Activated T-helper 2 cell treated with anti-CD3 and anti-CD28 coated beads, Interferon-gamma antibody, Interleukin-2, Interleukin-4, amounts not matched to agents 10 μg/mL and 5 μg/mL and 100 μg/mL, durations not matched to agents 14 hours and 24 hours and 36 hours (primary cell): Measurements from ENCODE around the gene PSME3IP1. TPM values are rescaled to one million over a fixed set of nuclear protein-coding genes. Genes with fewer than 3 reads are reported as not detected.
"Not testable (repeated sequence)": the region's sequence is repeated elsewhere in the genome, so short reads cannot be mapped to it uniquely, and the experiment has no call there.

ENCODE experiments used
- DNase-seq: peaks from one replicate; pipeline ENCODE4 v3.0.0; 2021; ENCODE audit warnings: low spot score
- H3K27ac Mint-ChIP-seq: one replicate; pipeline ENCODE4 v1.8.0; 2021; ENCODE audit warnings: mixed read lengths
- H3K27me3 Mint-ChIP-seq: one replicate; pipeline ENCODE4 v1.8.0; 2021; ENCODE audit warnings: low read depth, mixed read lengths
- H3K36me3 Mint-ChIP-seq: one replicate; pipeline ENCODE4 v1.8.0; 2021; ENCODE audit warnings: low read depth, mixed read lengths
- H3K4me1 Mint-ChIP-seq: one replicate; pipeline ENCODE4 v1.8.0; 2021; ENCODE audit warnings: low read depth, mixed read lengths
- H3K4me3 Mint-ChIP-seq: one replicate; pipeline ENCODE4 v1.8.0; 2021; ENCODE audit warnings: low read depth, mild to moderate bottlenecking, moderate library complexity, mixed read lengths
- H3K9me3 Mint-ChIP-seq: one replicate; pipeline ENCODE4 v1.8.0; 2021; ENCODE audit warnings: mixed read lengths
- intact Hi-C: fragments of 100-400 bp; cut with micrococcal nuclease; formaldehyde crosslinking; loops from one replicate; pipeline ENCODE4 v1.15.1; 2023
- total RNA-seq: library from RNA; stranded (reverse); gene quantifications from 2 replicates; pipeline ENCODE4 v1.2.3, GENCODE V29; 2022

The PSME3IP1 gene
- total RNA-seq, 1 donor from 2014 or later = 125 TPM

DNA sequence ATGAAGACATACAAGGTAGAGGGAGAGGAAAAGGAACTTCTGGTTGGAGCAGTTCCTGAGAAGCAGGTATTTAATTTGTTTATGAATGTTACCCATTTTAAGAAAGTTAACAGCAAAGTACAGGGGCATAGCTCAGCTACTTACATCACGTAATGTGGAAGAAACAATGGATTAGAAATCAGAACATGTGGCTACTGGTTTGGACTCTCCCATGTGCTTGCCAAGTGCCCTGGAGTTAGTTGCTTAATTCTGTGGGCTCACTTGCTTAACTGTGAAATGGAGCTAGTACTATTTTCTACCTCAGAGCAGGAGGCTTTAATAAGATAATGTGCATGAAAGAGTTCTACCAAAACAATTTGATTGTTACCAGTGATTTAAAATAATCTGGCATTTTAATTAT lies 27.6 kb upstream of the PSME3IP1 start:
- no peak overlapping the region for H3K27ac Mint-ChIP-seq
- H3K4me1 Mint-ChIP-seq = no peaks in the 10 kb centered on the region
- peaks cover 88% of the 10 kb centered on the region for H3K36me3 Mint-ChIP-seq
- H3K27me3 Mint-ChIP-seq = no peaks in the 10 kb centered on the region
- intact Hi-C loops = no loop called here
- no peak for DNase-seq
- peaks cover 40% of the 10 kb centered on the region for H3K9me3 Mint-ChIP-seq
- H3K4me3 Mint-ChIP-seq = no peak overlapping the region

DNA sequence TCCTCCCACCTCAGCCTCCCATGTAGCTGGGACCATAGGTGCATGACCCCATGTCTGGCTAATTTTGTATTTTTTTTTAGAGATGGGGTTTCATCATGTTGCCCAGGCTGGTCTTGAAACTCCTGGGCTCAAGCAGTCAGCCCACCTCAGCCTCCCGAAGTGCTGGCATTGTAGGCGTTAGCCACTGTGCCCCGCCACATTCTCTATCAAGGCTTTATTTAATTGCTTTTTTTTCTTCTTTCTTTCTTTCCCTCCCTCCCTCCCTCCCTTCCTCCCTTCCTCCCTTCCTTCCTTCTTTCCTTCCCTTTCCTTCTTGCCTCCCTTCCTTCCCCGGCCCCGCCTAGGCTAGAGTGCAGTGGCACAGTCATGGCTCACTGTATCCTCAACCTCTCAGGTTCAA lies 23.9 kb upstream of the PSME3IP1 start:
- DNase-seq = no peak
- no peaks in the 10 kb centered on the region for H3K4me1 Mint-ChIP-seq
- intact Hi-C loops = no loop called here
- peaks cover 8% of the 10 kb centered on the region for H3K9me3 Mint-ChIP-seq
- H3K4me3 Mint-ChIP-seq = no peak overlapping the region
- H3K36me3 Mint-ChIP-seq = peaks cover 77% of the 10 kb centered on the region
- H3K27ac Mint-ChIP-seq = no peak overlapping the region
- H3K27me3 Mint-ChIP-seq = no peaks in the 10 kb centered on the region

DNA sequence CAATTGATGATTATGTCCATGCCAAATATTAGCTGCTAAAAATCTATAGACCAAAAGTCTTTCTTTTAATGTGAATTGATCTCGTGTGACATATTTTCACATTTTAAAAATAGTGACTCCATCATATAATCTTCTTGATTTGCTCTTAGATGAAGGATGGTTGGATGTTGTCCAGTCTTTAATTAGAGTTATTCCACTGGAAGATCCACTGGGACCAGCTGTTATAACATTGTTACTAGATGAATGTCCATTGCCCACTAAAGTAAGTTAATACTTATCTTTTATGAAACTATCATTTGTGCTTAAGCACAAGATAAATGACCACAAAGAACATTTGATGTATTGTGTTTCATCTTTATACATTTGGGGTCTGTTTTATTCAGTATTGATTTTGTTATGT lies 23.1 kb upstream of the PSME3IP1 start:
- Mint-ChIP-seq H3K27ac (no peak overlapping the region), H3K9me3 (no peaks in the 10 kb centered on the region), H3K36me3 (peaks cover 71% of the 10 kb centered on the region), H3K27me3 (no peaks in the 10 kb centered on the region), H3K4me1 (no peaks in the 10 kb centered on the region), H3K4me3 (no peak overlapping the region)
- intact Hi-C loops = no loop called here
- DNase-seq = no peak

DNA sequence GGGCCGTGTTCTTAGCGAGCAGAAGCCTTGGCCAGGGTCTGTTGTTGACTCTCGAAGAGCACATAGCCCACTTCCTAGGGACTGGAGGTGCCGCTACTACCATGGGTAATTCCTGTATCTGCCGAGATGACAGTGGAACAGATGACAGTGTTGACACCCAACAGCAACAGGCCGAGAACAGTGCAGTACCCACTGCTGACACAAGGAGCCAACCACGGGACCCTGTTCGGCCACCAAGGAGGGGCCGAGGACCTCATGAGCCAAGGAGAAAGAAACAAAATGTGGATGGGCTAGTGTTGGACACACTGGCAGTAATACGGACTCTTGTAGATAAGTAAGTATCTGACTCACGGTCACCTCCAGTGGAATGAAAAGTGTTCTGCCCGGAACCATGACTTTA lies 18.8 kb upstream of the PSME3IP1 start:
- DNase-seq = no peak
- no peak overlapping the region for H3K27ac Mint-ChIP-seq
- H3K27me3 Mint-ChIP-seq = no peaks in the 10 kb centered on the region
- H3K9me3 Mint-ChIP-seq = no peaks in the 10 kb centered on the region
- intact Hi-C loops = no loop called here
- peaks cover 2% of the 10 kb centered on the region for H3K4me1 Mint-ChIP-seq
- H3K36me3 Mint-ChIP-seq = peaks cover 50% of the 10 kb centered on the region
- no peak overlapping the region for H3K4me3 Mint-ChIP-seq

DNA sequence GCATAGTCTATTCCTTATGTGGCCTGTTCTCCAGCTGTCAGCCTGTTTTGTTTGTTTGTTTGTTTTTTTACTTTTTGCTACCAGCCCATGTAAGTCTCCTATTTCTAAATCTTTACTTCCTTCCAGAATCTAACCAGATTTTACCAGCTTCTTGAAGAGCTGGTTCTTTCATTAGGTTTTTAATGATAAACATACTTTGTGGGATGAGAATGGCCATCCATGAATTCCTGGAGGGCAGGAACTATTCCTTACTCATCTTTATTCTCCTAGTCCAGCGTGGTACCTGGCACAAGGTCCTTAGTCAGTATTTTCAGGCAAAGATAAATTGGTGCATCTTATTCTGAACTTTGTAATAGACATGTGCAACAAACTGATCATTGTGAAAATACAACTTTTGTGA lies 17.6 kb upstream of the PSME3IP1 start:
- Mint-ChIP-seq H3K9me3 (no peaks in the 10 kb centered on the region), H3K4me3 (no peak overlapping the region), H3K4me1 (peaks cover 2% of the 10 kb centered on the region), H3K27ac (no peak overlapping the region), H3K27me3 (no peaks in the 10 kb centered on the region), H3K36me3 (peaks cover 40% of the 10 kb centered on the region)
- DNase-seq = no peak
- intact Hi-C loops = no loop called here

DNA sequence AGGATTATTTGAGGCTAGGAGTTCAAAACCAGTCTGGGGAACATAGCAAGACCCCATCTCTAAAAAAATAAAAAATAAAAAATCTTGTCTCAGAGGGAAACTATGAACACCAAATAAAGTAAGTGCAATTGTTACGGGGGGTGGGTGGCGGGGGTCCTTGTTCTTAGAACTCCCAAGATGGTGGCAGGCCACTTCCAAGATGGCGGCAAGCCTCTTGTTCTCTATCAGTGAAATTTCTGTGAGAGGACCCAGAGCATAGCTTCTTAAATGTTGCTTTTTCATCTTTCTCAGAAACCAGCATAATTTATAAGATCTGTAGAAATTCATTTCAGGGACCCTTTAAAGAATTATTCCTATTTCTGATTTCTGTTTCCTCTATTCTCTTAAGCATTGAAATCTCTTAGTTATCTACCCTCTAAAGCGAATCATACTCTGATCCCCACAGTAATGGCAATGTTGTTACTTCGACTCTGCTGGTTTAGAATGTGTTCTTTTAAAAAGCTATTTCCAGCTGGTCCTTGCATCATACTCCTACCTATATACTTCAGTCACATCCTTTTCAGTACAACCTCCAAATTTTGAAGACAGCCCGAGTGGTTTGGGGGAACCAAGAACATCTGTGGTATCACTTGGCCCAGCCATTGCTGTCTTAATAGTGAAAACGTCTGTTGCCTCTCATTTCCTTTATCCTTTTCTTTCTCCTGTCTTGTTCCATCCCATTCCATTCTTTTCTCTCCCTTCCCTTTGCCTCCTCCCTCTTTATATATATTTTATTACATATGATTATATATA lies 16.5 kb upstream of the PSME3IP1 start:
- intact Hi-C loops = no loop called here
- H3K27ac Mint-ChIP-seq = no peak overlapping the region
- no peak for DNase-seq

DNA sequence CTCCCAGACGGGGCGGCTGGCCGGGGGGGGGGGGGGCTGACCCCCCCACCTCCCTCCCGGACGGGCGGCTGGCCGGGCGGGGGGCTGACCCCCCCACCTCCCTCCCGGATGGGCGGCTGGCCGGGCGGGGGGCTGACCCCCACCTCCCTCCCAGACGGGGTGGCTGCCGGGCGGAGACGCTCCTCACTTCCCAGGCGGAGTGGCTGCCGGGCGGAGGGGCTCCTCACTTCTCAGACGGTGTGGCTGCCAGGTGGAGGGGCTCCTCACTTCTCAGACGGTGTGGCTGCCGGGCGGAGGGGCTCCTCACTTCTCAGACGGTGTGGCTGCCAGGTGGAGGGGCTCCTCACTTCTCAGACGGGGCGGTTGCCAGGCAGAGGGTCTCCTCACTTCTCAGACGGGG lies 15.1 kb upstream of the PSME3IP1 start:
- H3K4me1 Mint-ChIP-seq, intact Hi-C loops, H3K9me3 Mint-ChIP-seq, H3K27me3 Mint-ChIP-seq, H3K27ac Mint-ChIP-seq, DNase-seq, H3K4me3 Mint-ChIP-seq: not testable (repeated sequence)
- peaks cover 35% of the 10 kb centered on the region for H3K36me3 Mint-ChIP-seq

More for the DNA sequence above, 16.5 kb upstream of the PSME3IP1 start:
- Mint-ChIP-seq H3K27me3 (no peaks in the 10 kb centered on the region), H3K9me3 (no peaks in the 10 kb centered on the region), H3K36me3 (peaks cover 34% of the 10 kb centered on the region), H3K4me3 (no peak overlapping the region), H3K4me1 (peaks cover 2% of the 10 kb centered on the region)

DNA sequence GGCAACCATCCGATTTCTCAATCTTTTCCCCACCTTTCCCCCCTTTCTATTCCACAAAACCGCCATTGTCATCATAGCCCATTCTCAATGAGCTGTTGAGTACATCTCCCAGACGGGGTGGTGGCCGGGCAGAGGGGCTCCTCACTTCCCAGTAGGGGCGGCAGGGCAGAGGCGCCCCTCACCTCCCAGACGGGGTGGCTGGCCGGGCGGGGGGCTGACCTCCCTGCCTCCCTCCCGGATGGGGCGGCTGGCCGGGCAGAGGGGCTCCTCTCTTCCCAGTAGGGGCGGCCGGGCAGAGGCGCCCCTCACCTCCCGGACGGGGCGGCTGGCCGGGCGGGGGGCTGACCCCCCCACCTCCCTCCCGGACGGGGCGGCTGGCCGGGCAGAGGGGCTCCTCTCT lies 14.5 kb upstream of the PSME3IP1 start:
- DNase-seq, intact Hi-C loops, H3K9me3 Mint-ChIP-seq, H3K4me1 Mint-ChIP-seq, H3K27ac Mint-ChIP-seq, H3K27me3 Mint-ChIP-seq, H3K4me3 Mint-ChIP-seq: not testable (repeated sequence)
- peaks cover 29% of the 10 kb centered on the region for H3K36me3 Mint-ChIP-seq

DNA sequence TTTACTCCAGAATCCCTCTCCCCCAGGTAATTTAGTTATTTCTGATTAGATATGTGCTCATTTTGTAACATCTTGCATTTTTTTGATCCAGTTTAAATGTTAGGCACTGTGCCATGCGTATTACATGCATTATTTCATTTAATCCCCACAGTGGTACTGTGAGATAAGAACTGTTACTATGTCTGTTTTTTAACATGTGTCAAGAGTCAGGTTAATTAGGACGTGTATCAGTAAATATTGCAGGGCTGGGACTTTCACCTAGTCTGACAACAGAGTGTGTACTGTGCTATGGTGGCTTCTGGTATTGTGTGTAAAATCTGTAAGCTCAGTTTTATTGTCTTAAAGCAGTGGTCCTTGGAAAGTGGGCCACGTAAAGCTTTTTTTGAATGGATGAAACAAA lies 10.9 kb upstream of the PSME3IP1 start:
- peaks cover 14% of the 10 kb centered on the region for H3K4me1 Mint-ChIP-seq

DNA sequence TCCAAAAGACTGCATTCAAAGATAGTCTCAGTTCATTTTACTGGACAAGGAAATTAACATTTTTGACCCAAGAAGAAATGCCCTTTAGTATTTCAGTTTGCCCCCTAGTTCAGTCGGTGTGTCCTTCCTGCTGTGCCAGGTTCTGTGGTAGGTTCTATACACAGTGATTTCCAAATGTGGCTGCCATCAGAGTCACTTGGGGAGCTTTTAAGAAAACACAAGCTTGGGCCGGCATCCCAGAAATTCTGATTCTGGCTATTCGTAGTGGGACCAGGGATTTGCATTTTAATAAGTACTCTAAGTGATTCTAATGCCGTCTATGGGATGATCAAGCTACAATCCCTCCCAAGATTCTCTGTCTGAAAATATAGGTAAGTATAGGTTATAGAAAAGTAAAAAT lies 10.4 kb upstream of the PSME3IP1 start:
- no peaks in the 10 kb centered on the region for H3K27me3 Mint-ChIP-seq
- H3K4me3 Mint-ChIP-seq = no peak overlapping the region
- no peak overlapping the region for H3K27ac Mint-ChIP-seq
- peaks cover 17% of the 10 kb centered on the region for H3K36me3 Mint-ChIP-seq
- H3K9me3 Mint-ChIP-seq = no peaks in the 10 kb centered on the region
- DNase-seq = no peak
- H3K4me1 Mint-ChIP-seq = peaks cover 14% of the 10 kb centered on the region
- intact Hi-C loops = no loop called here

More for the DNA sequence above, 10.9 kb upstream of the PSME3IP1 start:
- intact Hi-C loops = no loop called here
- no peak for DNase-seq
- Mint-ChIP-seq H3K27me3 (no peaks in the 10 kb centered on the region), H3K9me3 (no peaks in the 10 kb centered on the region), H3K27ac (no peak overlapping the region), H3K4me3 (no peak overlapping the region), H3K36me3 (peaks cover 19% of the 10 kb centered on the region)

DNA sequence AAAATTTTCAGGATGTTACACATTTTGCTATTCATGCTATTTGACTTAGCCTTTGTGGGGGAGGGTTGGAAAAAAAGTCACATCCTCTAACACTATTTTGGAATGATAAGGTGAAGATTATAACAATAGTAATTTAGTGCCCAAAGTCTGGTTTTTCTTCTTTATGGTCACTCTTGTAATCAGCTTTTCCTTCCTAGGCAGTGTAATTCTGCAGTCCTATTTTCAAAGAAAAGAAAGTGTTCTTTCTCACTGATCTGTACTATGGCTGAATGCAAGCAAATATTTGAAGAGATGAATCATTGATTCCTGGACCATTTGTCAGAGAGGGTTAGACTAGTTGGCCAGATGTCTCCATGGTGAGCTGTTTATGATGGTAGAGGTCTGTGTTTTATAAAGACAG lies 8.7 kb upstream of the PSME3IP1 start:
- Mint-ChIP-seq H3K27me3 (no peaks in the 10 kb centered on the region), H3K27ac (peak overlapping the region; percentile 35), H3K9me3 (no peaks in the 10 kb centered on the region), H3K4me3 (no peak overlapping the region), H3K36me3 (peaks cover 20% of the 10 kb centered on the region), H3K4me1 (peaks cover 18% of the 10 kb centered on the region)
- DNase-seq = no peak
- intact Hi-C loops = no loop called here

DNA sequence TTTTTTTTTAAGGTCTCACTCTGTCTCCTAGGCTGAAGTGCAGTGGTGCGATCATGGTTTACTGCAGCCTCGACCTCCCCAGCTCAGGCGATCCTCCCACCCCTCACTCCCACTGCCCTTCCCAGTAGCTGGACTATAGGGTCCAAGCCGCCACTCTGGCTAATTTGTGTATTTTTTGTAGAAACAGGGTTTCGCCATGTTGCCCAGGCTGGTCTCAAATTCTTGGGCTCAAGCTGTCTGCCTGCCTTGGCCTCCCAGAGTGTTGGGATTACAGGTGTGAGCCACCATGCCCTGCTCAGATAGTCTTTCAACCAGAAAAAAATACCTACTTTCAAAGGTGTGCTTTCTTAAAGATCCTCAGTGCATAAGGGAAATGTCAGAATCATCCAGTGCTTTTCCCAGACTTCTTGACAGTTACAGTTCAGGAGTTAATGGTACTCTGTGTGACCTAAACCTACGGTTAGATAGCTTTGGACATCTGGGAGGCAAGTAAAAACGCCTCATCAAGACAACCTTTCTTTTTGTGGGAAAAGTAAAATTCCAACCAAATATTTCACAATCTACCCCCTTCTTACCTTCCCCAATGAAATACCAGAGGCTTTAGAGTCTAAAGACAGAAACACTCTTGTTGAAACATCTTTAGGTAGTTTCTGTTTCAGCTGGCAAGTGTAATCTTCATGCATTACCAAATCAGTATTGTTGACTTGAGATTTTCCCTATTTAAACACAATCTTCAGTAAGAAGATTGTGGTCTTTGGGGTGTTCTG lies 7.1 kb upstream of the PSME3IP1 start:
- no peak overlapping the region for H3K4me3 Mint-ChIP-seq
- peaks cover 25% of the 10 kb centered on the region for H3K4me1 Mint-ChIP-seq
- H3K36me3 Mint-ChIP-seq = peaks cover 23% of the 10 kb centered on the region
- H3K27me3 Mint-ChIP-seq = no peaks in the 10 kb centered on the region
- no peak overlapping the region for H3K27ac Mint-ChIP-seq
- no peak for DNase-seq
- intact Hi-C loops = no loop called here
- no peaks in the 10 kb centered on the region for H3K9me3 Mint-ChIP-seq

DNA sequence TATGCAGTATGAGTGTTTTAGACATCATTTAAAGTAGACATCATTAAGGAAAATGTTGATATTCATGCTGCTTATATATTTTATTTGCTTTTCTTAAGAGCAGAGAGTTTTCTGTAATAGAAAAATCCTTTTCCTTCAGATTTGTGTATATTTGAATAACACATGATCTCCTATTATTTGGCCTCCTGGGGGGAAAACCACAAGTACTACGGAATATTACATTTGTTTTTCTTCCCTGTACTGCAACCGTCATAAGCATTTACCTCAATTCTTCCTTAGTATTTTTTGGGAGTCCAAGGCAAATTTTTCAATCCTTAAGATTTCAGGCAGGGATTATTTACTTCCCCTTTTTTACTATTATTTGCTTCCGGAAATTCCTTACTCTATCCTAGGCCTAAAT lies 6.3 kb upstream of the PSME3IP1 start:
- no peak for DNase-seq
- Mint-ChIP-seq H3K4me1 (peaks cover 32% of the 10 kb centered on the region), H3K4me3 (no peak overlapping the region), H3K27me3 (no peaks in the 10 kb centered on the region), H3K9me3 (no peaks in the 10 kb centered on the region), H3K36me3 (peaks cover 23% of the 10 kb centered on the region), H3K27ac (no peak overlapping the region)
- intact Hi-C loops = no loop called here
